HepG2 (cell line): ENCODE results near the gene SLC25A11. TPM values are rescaled to one million over a fixed set of nuclear protein-coding genes. Genes with fewer than 3 reads are reported as not detected.

ENCODE experiments used
- CBFB ChIP-seq: sonication (generic); formaldehyde crosslinking; IDR thresholded peaks from 2 replicates; pipeline ENCODE4 v1.4.0; 2020; ENCODE audit warnings: missing genetic modification reagents
- CHD2 ChIP-seq: IDR thresholded peaks from 2 replicates; pipeline ENCODE4 v1.6.1; 2011; ENCODE audit warnings: low read depth, low read length, improper control_type of control experiment
- ESRRA ChIP-seq: sonication (generic); formaldehyde crosslinking; IDR thresholded peaks from 2 replicates; pipeline ENCODE4 v1.5.1; 2020; ENCODE audit warnings: mild to moderate bottlenecking, low read depth, missing genetic modification reagents
- HES4 ChIP-seq: sonication (generic); formaldehyde crosslinking; IDR thresholded peaks from 2 replicates; pipeline ENCODE4 v1.9.0; 2021; ENCODE audit warnings: mild to moderate bottlenecking, missing genetic modification reagents, borderline replicate concordance
- HNRNPL ChIP-seq: fragments of 200-400 bp; formaldehyde crosslinking; IDR thresholded peaks from 2 replicates; pipeline ENCODE4 v1.6.1; 2017; ENCODE audit warnings: mild to moderate bottlenecking, low read depth, low read length
- LRRFIP1 ChIP-seq: sonication (generic); formaldehyde crosslinking; conservative IDR thresholded peaks from 2 replicates; pipeline ENCODE4 v1.4.0; 2020; ENCODE audit warnings: missing genetic modification reagents
- RFXANK ChIP-seq: IDR thresholded peaks from 2 replicates; pipeline ENCODE4 v1.6.1; 2016
- ZNF326 ChIP-seq: sonication (generic); formaldehyde crosslinking; IDR thresholded peaks from 2 replicates; pipeline ENCODE4 v1.4.0; 2020; ENCODE audit warnings: missing genetic modification reagents, borderline replicate concordance
- ZNF574 ChIP-seq: sonication (generic); formaldehyde crosslinking; IDR thresholded peaks from 2 replicates; pipeline ENCODE4 v1.4.0; 2020; ENCODE audit warnings: missing genetic modification reagents
- polyA plus RNA-seq, 8 experiments: library from polyadenylated mRNA; depleted of rRNA in 3 of 8; stranded (reverse) in 7 of 8; unstranded in 1 of 8; fragments of >200 nt; fragmentation: Illumina TruSeq in 4 of 8; extraction: Trizol in 4 of 8; gene quantifications; 2 replicates each; pipeline versions ENCODE4 v1.2.1 to v1.2.3, GENCODE V29; 2011 to 2016; ENCODE audit warnings: low read depth in 4 of 8, missing spikeins in 1 of 8, mixed read lengths in 1 of 8; ENCODE audit not compliant: insufficient read depth in 1 of 8
- total RNA-seq, 5 experiments: library from RNA; depleted of rRNA; stranded (reverse); fragments of >200 nt; fragmentation: Illumina TruSeq; extraction: Trizol; gene quantifications; 2 replicates each; pipeline ENCODE4 v1.2.3, GENCODE V29; 2016; ENCODE audit warnings: low read depth in 1 of 5

Gene SLC25A11
- total and polyA plus RNA-seq, 2 of the 13 experiments (the other 11 are each of a cell fraction or from before 2014, with no cell fraction given): 35.4 to 47.2 TPM

GRCh38 chr17:4950075-4950745 lies 10.4 kb upstream of the SLC25A11 start (continued):
- TF ChIP-seq LRRFIP1 (CRISPR knock-in tag) (no peak), ZNF574 (CRISPR knock-in tag) (peak; percentile 2; the same call in 1 of the 2 replicates), HNRNPL (no peak), ZNF326 (CRISPR knock-in tag) (no peak), CBFB (CRISPR knock-in tag) (no peak), RFXANK (CRISPR knock-in tag) (no peak), ESRRA (no peak), CHD2 (no peak), HES4 (CRISPR knock-in tag) (0 out of 2 replicates have a peak, but pooled peaks have one; percentile 4)
